WTC11 (cell line): ENCODE measurements around the gene CA5B. TPM values are rescaled to one million over a fixed set of nuclear protein-coding genes. Genes with fewer than 3 reads are reported as not detected.
A peak's percentile ranks its signal among the peaks of the same experiment; 100 is the strongest.

ENCODE experiments used
- ATAC-seq: fragments of 200-7000 bp; cut with Tn5 transposase; 2 replicates; pipeline ENCODE4 v1.10.0; 2021; ENCODE audit warnings: mild to moderate bottlenecking, moderate library complexity
- CTCF ChIA-PET: fragments of 300-600 bp; sonication (Branson Sonifier 250); formaldehyde crosslinking; loops from one replicate; lab custom pipeline; 2021; ENCODE audit warnings: antibody characterized with exemption; lab: Charles Lee
- POLR2A ChIA-PET: fragments of 350-600 bp; sonication (Branson Sonifier 250); formaldehyde crosslinking; loops from one replicate; lab custom pipeline; 2021; ENCODE audit warnings: antibody characterized with exemption; lab: Charles Lee
- DNase-seq: peaks from one replicate; pipeline ENCODE4 v3.0.0; 2021; ENCODE audit warnings: low spot score
- H3K27ac Mint-ChIP-seq: 2 replicates; pipeline ENCODE4 v1.8.0; 2021; ENCODE audit warnings: mixed read lengths
- H3K27me3 Mint-ChIP-seq: 2 replicates; pipeline ENCODE4 v1.8.0; 2021; ENCODE audit warnings: low read depth, mild to moderate bottlenecking, moderate library complexity, mixed read lengths
- H3K36me3 Mint-ChIP-seq: 2 replicates; pipeline ENCODE4 v1.8.0; 2021; ENCODE audit warnings: mixed read lengths
- H3K4me1 Mint-ChIP-seq: 2 replicates; pipeline ENCODE4 v1.8.0; 2022; ENCODE audit warnings: mixed read lengths
- H3K4me3 Mint-ChIP-seq: 2 replicates; pipeline ENCODE4 v1.8.0; 2021; ENCODE audit warnings: mild to moderate bottlenecking, moderate library complexity, mixed read lengths
- H3K9me3 Mint-ChIP-seq: 2 replicates; pipeline ENCODE4 v1.8.0; 2021; ENCODE audit warnings: mixed read lengths
- AFF4 ChIP-seq: sonication (generic); formaldehyde crosslinking; IDR thresholded peaks from 2 replicates; pipeline ENCODE4 v1.8.1; 2023; ENCODE audit warnings: mild to moderate bottlenecking, missing genetic modification reagents, borderline replicate concordance
- ESRRA ChIP-seq: sonication (generic); formaldehyde crosslinking; IDR thresholded peaks from 2 replicates; pipeline ENCODE4 v1.8.1; 2022; ENCODE audit warnings: mild to moderate bottlenecking, missing genetic modification reagents, borderline replicate concordance
- GRHL2 ChIP-seq: fragments of 250-450 bp; sonication (Bioruptor Pico); IDR thresholded peaks from 2 replicates; pipeline ENCODE4 v1.8.0; 2022; ENCODE audit warnings: mild to moderate bottlenecking, moderate library complexity; ENCODE audit not compliant: insufficient replicate concordance, severe bottlenecking
- HMGXB4 ChIP-seq: sonication (generic); formaldehyde crosslinking; IDR thresholded peaks from 2 replicates; pipeline ENCODE4 v1.8.1; 2023; ENCODE audit warnings: mild to moderate bottlenecking, moderate library complexity, missing genetic modification reagents
- MAX ChIP-seq: sonication (generic); formaldehyde crosslinking; IDR thresholded peaks from 2 replicates; pipeline ENCODE4 v1.8.0; 2022; ENCODE audit warnings: mild to moderate bottlenecking, missing genetic modification reagents
- NFYB ChIP-seq: sonication (generic); formaldehyde crosslinking; conservative IDR thresholded peaks from 2 replicates; pipeline ENCODE4 v1.8.0; 2022; ENCODE audit warnings: low read depth, missing genetic modification reagents
- NR1H2 ChIP-seq: sonication (generic); formaldehyde crosslinking; IDR thresholded peaks from 2 replicates; pipeline ENCODE4 v1.9.0; 2021; ENCODE audit warnings: mild to moderate bottlenecking, moderate library complexity, missing genetic modification reagents
- SOX15 ChIP-seq: fragments of 250-450 bp; sonication (Bioruptor Pico); IDR thresholded peaks from 2 replicates; pipeline ENCODE4 v1.9.0; 2021; ENCODE audit warnings: mild to moderate bottlenecking
- STAT6 ChIP-seq: sonication (generic); formaldehyde crosslinking; conservative IDR thresholded peaks from 2 replicates; pipeline ENCODE4 v1.8.1; 2023; ENCODE audit warnings: mild to moderate bottlenecking, low read depth, missing genetic modification reagents, moderate library complexity
- TCF7 ChIP-seq: sonication (generic); formaldehyde crosslinking; IDR thresholded peaks from 2 replicates; pipeline ENCODE4 v1.8.0; 2022; ENCODE audit warnings: mild to moderate bottlenecking, low read depth, missing genetic modification reagents, moderate library complexity
- USF1 ChIP-seq: sonication (generic); formaldehyde crosslinking; IDR thresholded peaks from 2 replicates; pipeline ENCODE4 v1.8.0; 2022; ENCODE audit warnings: mild to moderate bottlenecking, missing genetic modification reagents
- ZBTB21 ChIP-seq: sonication (generic); formaldehyde crosslinking; IDR thresholded peaks from 2 replicates; pipeline ENCODE4 v1.8.1; 2023; ENCODE audit warnings: mild to moderate bottlenecking, missing genetic modification reagents, borderline replicate concordance
- ZBTB43 ChIP-seq: sonication (generic); formaldehyde crosslinking; IDR thresholded peaks from 2 replicates; pipeline ENCODE4 v1.8.1; 2023; ENCODE audit warnings: mild to moderate bottlenecking, missing genetic modification reagents
- ZMAT4 ChIP-seq: fragments of 250-450 bp; sonication (Bioruptor Pico); IDR thresholded peaks from 2 replicates; pipeline ENCODE4 v1.9.0; 2021; ENCODE audit warnings: mild to moderate bottlenecking
- ZNF121 ChIP-seq: sonication (generic); formaldehyde crosslinking; IDR thresholded peaks from 2 replicates; pipeline ENCODE4 v1.8.0; 2023; ENCODE audit warnings: missing genetic modification reagents
- ZNF138 ChIP-seq: sonication (generic); formaldehyde crosslinking; conservative IDR thresholded peaks from 2 replicates; pipeline ENCODE4 v1.8.1; 2022; ENCODE audit warnings: mild to moderate bottlenecking, moderate library complexity, missing genetic modification reagents
- ZNF219 ChIP-seq: sonication (generic); formaldehyde crosslinking; IDR thresholded peaks from 2 replicates; pipeline ENCODE4 v1.8.0; 2023; ENCODE audit warnings: missing genetic modification reagents, mild to moderate bottlenecking, borderline replicate concordance
- ZNF317 ChIP-seq: sonication (generic); formaldehyde crosslinking; IDR thresholded peaks from 2 replicates; pipeline ENCODE4 v1.8.1; 2023; ENCODE audit warnings: low read depth, mild to moderate bottlenecking, moderate library complexity, missing genetic modification reagents, borderline replicate concordance
- ZNF425 ChIP-seq: fragments of 250-450 bp; sonication (Bioruptor Pico); conservative IDR thresholded peaks from 2 replicates; pipeline ENCODE4 v1.9.0; 2021; ENCODE audit warnings: mild to moderate bottlenecking
- ZNF671 ChIP-seq: fragments of 250-450 bp; sonication (Bioruptor Pico); IDR thresholded peaks from 2 replicates; pipeline ENCODE4 v1.8.0; 2021; ENCODE audit warnings: mild to moderate bottlenecking
- total RNA-seq: library from RNA; stranded (reverse); gene quantifications from 3 replicates; pipeline ENCODE4 v1.2.3, GENCODE V29; 2021

CA5B gene
- total RNA-seq, 1 experiment from 2014 or later, result 9.0 TPM

GRCh38 chrX:15816438-15816809, 78.4 kb downstream of the CA5B start (continued):
- TF ChIP-seq HMGXB4 (CRISPR knock-in tag) (no peak), ESRRA (CRISPR knock-in tag) (no peak)

GRCh38 chrX:15816886-15817285, 78.8 kb downstream of the CA5B start:
- H3K27me3 Mint-ChIP-seq, result no peaks in the 10 kb centered on the region
- peaks cover 37% of the 10 kb centered on the region for H3K36me3 Mint-ChIP-seq
- no peaks in the 10 kb centered on the region for H3K9me3 Mint-ChIP-seq
- ChIA-PET CTCF (interaction anchor here (0.7 to 1.4 kb wide), 2 partner anchors 113 to 620 kb away, joined by 3 read pairs; no protein-coding TSS in a partner anchor), POLR2A (interaction anchor here (0.7 to 1.0 kb wide), 2 partner anchors 38 to 896 kb away, joined by 3 read pairs; partner anchors contain the start of gene AP1S2)
- H3K4me1 Mint-ChIP-seq, result peaks cover 21% of the 10 kb centered on the region
- ATAC-seq (peak; percentile 24; the same call in 1 of the 2 replicates), DNase-seq (no peak)
- H3K4me3 Mint-ChIP-seq, result no peak overlapping the region
- peak overlapping the region; percentile 99 for H3K27ac Mint-ChIP-seq
- TF ChIP-seq SOX15 (no peak), ZNF138 (CRISPR knock-in tag) (no peak), ZBTB43 (CRISPR knock-in tag) (no peak), ZMAT4 (CRISPR knock-in tag) (no peak), TCF7 (no peak), ZNF317 (no peak), HMGXB4 (CRISPR knock-in tag) (no peak), ZNF425 (CRISPR knock-in tag) (no peak), ZNF219 (CRISPR knock-in tag) (no peak), ZBTB21 (CRISPR knock-in tag) (no peak), ZNF121 (CRISPR knock-in tag) (no peak), ZNF671 (CRISPR knock-in tag) (no peak), NR1H2 (no peak), GRHL2 (CRISPR knock-in tag) (no peak), USF1 (CRISPR knock-in tag) (no peak), AFF4 (no peak), NFYB (CRISPR knock-in tag) (no peak), STAT6 (CRISPR knock-in tag) (no peak), MAX (CRISPR knock-in tag) (no peak)
